ENCODE measurements around the gene GRID2.

DNA sequence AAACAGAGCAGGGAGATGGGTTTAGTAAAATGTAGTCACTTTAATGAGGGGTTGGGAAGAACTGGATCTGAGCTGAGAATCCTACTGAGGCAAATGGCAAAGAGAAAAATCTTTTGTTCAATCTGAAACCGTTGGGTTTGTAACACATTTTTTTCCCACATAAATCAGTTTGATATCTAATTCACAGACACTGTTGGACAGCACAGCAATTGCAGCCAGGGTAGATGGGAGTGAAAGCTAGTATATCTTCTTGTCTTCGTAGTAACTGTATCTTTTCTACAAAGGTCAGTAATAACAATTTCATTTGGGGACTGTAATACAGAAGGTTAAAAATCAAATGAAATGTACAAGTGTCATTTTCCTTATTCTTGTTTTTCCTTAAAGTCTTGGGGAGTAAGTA is 875.3 kb downstream of the GRID2 start:
- no peak for TF ChIP-seq POLR2A (IDR thresholded peaks at IDR 0.05)
- TF ChIP-seq EP300 (IDR thresholded peaks at IDR 0.05; ENCODE audit: low read depth) = no peak
- TF ChIP-seq, protein P1, sequence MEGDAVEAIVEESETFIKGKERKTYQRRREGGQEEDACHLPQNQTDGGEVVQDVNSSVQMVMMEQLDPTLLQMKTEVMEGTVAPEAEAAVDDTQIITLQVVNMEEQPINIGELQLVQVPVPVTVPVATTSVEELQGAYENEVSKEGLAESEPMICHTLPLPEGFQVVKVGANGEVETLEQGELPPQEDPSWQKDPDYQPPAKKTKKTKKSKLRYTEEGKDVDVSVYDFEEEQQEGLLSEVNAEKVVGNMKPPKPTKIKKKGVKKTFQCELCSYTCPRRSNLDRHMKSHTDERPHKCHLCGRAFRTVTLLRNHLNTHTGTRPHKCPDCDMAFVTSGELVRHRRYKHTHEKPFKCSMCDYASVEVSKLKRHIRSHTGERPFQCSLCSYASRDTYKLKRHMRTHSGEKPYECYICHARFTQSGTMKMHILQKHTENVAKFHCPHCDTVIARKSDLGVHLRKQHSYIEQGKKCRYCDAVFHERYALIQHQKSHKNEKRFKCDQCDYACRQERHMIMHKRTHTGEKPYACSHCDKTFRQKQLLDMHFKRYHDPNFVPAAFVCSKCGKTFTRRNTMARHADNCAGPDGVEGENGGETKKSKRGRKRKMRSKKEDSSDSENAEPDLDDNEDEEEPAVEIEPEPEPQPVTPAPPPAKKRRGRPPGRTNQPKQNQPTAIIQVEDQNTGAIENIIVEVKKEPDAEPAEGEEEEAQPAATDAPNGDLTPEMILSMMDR (IDR thresholded peaks at IDR 0.05) = no peak
- TF ChIP-seq POLR2AphosphoS5 (IDR thresholded peaks at IDR 0.05) = no peak

Measured in transverse colon (tissue), 4 donors.